ENCODE data around the gene RAB18. TPM values are rescaled to one million over a fixed set of nuclear protein-coding genes. Genes with fewer than 3 reads are reported as not detected.
A peak's percentile ranks its signal among the peaks of the same experiment; 100 is the strongest.

The RAB18 gene
- total RNA-seq, 4 donors from 2014 or later, result 13.1 to 84.5 (median 36.4) TPM

DNA sequence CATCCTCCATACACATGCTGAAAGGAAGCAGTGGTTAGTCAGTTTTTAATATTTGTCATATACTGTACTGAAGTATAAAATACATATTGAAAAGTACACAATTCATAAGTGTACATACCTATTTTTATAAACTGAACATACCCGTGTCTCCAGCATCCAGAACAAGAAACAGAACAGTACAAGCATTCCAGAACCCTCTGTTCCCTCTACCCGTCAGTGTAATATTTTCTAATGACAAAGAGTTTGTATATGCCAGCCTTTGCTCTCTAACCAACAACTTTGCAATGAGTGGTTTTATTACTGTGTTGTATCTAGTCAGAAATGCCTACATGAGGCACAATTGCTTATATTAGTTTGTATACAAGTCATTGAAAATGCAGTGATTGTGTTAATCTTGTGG is 18.7 kb upstream of the RAB18 start:
- DNase-seq, result no peak
- H3K9me3 ChIP-seq, result no peaks in the 10 kb centered on the region
- 21 to 53% methylated on average over 2 of the region's 2 CpGs for WGBS, 2 donors (ENCODE audit: low coverage in 1 of 2)
- peak overlapping the region in 3 of 4 donors; percentile 7 to 37 (median 20) for H3K27ac ChIP-seq
- in situ Hi-C loops (cut with MboI; ENCODE audit: low pct_ligation_motif_present in 1 of 4, low pct_unique_long_range_greater_than_20kb in 1 of 4, low sequenced_read_pairs in 3 of 4) (no loop called here), intact Hi-C loops (cut with DNase I; ENCODE audit: low total_unique reads) (no loop called here)
- TF ChIP-seq POLR2A (IDR thresholded peaks at IDR 0.05) (no peak), POLR2AphosphoS5 (IDR thresholded peaks at IDR 0.05) (peak in 2 of 3 donors; percentile 28 to 71), EP300 (IDR thresholded peaks at IDR 0.05; ENCODE audit: low read depth) (peak; percentile 43)
- H3K36me3 ChIP-seq, result no peaks in the 10 kb centered on the region
- no peak overlapping the region for H3K4me3 ChIP-seq
- no peaks in the 10 kb centered on the region for H3K27me3 ChIP-seq
- peaks cover 0 to 4% (median 0%) of the 10 kb centered on the region in 4 donors for H3K4me1 ChIP-seq

DNA sequence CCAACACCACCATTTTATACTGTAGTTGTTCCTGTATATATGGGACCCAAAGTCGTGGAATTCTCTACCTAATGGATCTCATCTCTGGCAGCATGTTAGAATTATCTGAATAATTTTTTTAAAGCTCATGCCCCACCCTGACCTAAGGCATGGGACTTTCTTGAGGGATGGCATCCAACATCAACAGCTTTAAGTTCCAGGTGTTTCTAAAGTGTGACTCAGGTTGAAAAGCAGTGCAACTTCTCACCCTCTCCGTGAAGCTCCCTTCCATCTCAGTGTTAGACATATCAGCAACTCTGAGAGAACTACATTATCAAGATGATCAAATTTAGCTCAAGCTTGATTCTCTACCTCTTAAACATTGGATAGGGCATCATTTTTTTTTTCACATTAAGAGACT is 18.1 kb upstream of the RAB18 start:
- TF ChIP-seq POLR2A (IDR thresholded peaks at IDR 0.05), result no peak
- TF ChIP-seq POLR2AphosphoS5 (IDR thresholded peaks at IDR 0.05), result no peak
- TF ChIP-seq EP300 (IDR thresholded peaks at IDR 0.05; ENCODE audit: low read depth), result no peak
- H3K36me3 ChIP-seq, result no peaks in the 10 kb centered on the region
- DNase-seq, result no peak
- peaks cover 0 to 4% (median 0%) of the 10 kb centered on the region in 4 donors for H3K4me1 ChIP-seq
- H3K27ac ChIP-seq, result peak overlapping the region in 1 of 4 donors; percentile 20
- H3K27me3 ChIP-seq, result no peaks in the 10 kb centered on the region
- WGBS, 2 donors (ENCODE audit: low coverage in 1 of 2), result 31 to 68% methylated on average over 2 of the region's 2 CpGs
- intact Hi-C loops (cut with DNase I; ENCODE audit: low total_unique reads), result no loop called here
- H3K9me3 ChIP-seq, result no peaks in the 10 kb centered on the region
- H3K4me3 ChIP-seq, result no peak overlapping the region
- in situ Hi-C loops (cut with MboI; ENCODE audit: low pct_ligation_motif_present in 1 of 4, low pct_unique_long_range_greater_than_20kb in 1 of 4, low sequenced_read_pairs in 3 of 4), result no loop called here

DNA sequence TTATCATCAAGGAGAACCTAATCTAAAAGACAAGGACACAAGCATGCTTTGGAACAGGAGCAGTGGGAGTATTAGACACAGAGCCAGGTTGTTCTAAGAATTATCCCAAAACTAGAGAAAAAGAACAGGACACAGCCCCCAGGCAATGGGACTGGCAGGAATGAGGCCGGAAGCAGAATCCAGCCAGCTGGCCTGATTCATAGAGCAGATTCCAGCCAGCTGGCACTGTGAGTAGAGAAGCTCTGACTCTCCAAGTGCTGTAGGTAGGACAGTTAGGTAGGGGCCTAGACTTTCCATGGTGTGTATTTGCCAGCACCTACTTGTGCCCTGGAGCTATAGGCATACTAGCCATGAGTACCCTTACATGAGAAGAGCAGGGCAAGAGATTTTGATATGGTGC is 13.3 kb upstream of the RAB18 start:
- H3K27ac ChIP-seq, result no peak overlapping the region
- 87% methylated on average over 1 of the region's 1 CpG; no CpG with 5 or more reads in 1 of the 2 donors for WGBS, 2 donors (ENCODE audit: low coverage in 1 of 2)
- H3K27me3 ChIP-seq, result no peaks in the 10 kb centered on the region
- no peaks in the 10 kb centered on the region for H3K9me3 ChIP-seq
- no peak for DNase-seq
- H3K36me3 ChIP-seq, result no peaks in the 10 kb centered on the region
- TF ChIP-seq EP300 (IDR thresholded peaks at IDR 0.05; ENCODE audit: low read depth) (no peak), POLR2AphosphoS5 (IDR thresholded peaks at IDR 0.05) (no peak), POLR2A (IDR thresholded peaks at IDR 0.05) (no peak)
- TF ChIP-seq, protein P1, sequence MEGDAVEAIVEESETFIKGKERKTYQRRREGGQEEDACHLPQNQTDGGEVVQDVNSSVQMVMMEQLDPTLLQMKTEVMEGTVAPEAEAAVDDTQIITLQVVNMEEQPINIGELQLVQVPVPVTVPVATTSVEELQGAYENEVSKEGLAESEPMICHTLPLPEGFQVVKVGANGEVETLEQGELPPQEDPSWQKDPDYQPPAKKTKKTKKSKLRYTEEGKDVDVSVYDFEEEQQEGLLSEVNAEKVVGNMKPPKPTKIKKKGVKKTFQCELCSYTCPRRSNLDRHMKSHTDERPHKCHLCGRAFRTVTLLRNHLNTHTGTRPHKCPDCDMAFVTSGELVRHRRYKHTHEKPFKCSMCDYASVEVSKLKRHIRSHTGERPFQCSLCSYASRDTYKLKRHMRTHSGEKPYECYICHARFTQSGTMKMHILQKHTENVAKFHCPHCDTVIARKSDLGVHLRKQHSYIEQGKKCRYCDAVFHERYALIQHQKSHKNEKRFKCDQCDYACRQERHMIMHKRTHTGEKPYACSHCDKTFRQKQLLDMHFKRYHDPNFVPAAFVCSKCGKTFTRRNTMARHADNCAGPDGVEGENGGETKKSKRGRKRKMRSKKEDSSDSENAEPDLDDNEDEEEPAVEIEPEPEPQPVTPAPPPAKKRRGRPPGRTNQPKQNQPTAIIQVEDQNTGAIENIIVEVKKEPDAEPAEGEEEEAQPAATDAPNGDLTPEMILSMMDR (IDR thresholded peaks at IDR 0.05), result no peak
- no peak overlapping the region for H3K4me3 ChIP-seq
- intact Hi-C loops (cut with DNase I; ENCODE audit: low total_unique reads) (no loop called here), in situ Hi-C loops (cut with MboI; ENCODE audit: low pct_ligation_motif_present in 1 of 4, low pct_unique_long_range_greater_than_20kb in 1 of 4, low sequenced_read_pairs in 3 of 4) (no loop called here)
- no peaks in the 10 kb centered on the region for H3K4me1 ChIP-seq

DNA sequence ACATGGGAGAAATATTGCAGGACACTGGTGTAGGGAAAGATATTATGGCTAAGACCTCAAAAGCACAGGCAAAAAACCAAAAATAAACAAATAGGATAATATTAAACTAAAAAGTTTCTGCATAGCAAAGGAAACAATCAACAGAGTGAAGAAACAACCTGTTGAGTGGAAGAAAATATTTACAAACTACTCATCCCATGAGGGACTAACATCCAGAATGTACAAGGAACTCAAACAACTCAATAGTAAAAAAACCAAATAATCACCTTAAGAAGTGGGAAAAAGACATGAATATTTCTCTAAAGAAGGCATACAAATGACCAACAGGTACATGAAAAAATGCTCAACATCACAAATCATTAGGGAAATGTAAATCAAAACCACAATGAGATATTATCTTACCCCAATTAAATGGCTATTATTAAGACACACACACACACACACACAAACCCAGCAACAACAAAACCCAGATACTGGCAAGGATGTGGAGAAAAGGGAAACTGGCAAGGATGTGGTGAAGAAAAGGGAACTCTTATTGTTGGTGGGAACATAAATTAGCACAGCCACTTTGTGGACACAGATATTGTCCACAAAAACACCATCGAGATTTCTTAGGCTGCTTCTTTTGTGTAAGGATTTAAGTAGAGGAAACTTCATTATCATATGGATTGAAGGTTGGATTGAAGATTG is 9.8 kb upstream of the RAB18 start:
- in situ Hi-C loops (cut with MboI; ENCODE audit: low pct_ligation_motif_present in 1 of 4, low pct_unique_long_range_greater_than_20kb in 1 of 4, low sequenced_read_pairs in 3 of 4) (no loop called here), intact Hi-C loops (cut with DNase I; ENCODE audit: low total_unique reads) (no loop called here)
- TF ChIP-seq, protein P1 (IDR thresholded peaks at IDR 0.05), result no peak
- TF ChIP-seq POLR2A (IDR thresholded peaks at IDR 0.05) (no peak), EP300 (IDR thresholded peaks at IDR 0.05; ENCODE audit: low read depth) (no peak), POLR2AphosphoS5 (IDR thresholded peaks at IDR 0.05) (no peak)
- Histone ChIP-seq H3K27ac (no peak overlapping the region), H3K4me1 (no peaks in the 10 kb centered on the region), H3K4me3 (no peak overlapping the region), H3K27me3 (no peaks in the 10 kb centered on the region), H3K36me3 (no peaks in the 10 kb centered on the region), H3K9me3 (no peaks in the 10 kb centered on the region)
- no peak for DNase-seq
- 51 to 75% methylated on average over 1 of the region's 1 CpG for WGBS, 2 donors (ENCODE audit: low coverage in 1 of 2)

DNA sequence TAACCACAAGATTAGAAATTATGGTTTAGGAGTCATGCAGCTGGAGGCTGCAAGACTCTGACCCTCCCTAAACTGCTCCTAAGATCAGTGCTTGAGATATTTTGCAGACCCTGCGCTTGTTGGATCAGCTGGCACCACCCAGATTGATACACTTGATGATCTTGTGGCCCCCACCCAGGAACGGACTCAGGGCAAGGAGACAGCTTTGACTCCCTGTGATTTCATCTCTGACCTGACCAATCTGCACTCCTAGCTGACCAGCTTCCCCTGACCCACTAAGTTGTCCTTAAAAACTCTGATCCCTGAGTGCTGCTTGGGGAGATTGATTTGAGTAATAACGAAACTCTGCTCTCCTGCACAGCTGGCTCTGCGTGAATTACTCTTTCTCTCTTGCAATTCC is 8.0 kb upstream of the RAB18 start:
- H3K27me3 ChIP-seq, result no peaks in the 10 kb centered on the region
- no peak for DNase-seq
- 78% methylated on average over 4 of the region's 4 CpGs; no CpG with 5 or more reads in 1 of the 2 donors for WGBS, 2 donors (ENCODE audit: low coverage in 1 of 2)
- H3K36me3 ChIP-seq, result no peaks in the 10 kb centered on the region
- H3K4me1 ChIP-seq, result no peaks in the 10 kb centered on the region
- TF ChIP-seq POLR2A (IDR thresholded peaks at IDR 0.05), result no peak
- no peak for TF ChIP-seq EP300 (IDR thresholded peaks at IDR 0.05; ENCODE audit: low read depth)
- TF ChIP-seq, protein P1 (IDR thresholded peaks at IDR 0.05), result no peak
- TF ChIP-seq POLR2AphosphoS5 (IDR thresholded peaks at IDR 0.05), result no peak
- in situ Hi-C loops (cut with MboI; ENCODE audit: low pct_ligation_motif_present in 1 of 4, low pct_unique_long_range_greater_than_20kb in 1 of 4, low sequenced_read_pairs in 3 of 4) (no loop called here), intact Hi-C loops (cut with DNase I; ENCODE audit: low total_unique reads) (no loop called here)
- H3K4me3 ChIP-seq, result no peak overlapping the region
- no peaks in the 10 kb centered on the region for H3K9me3 ChIP-seq
- no peak overlapping the region for H3K27ac ChIP-seq
